ENCODE measurements around the gene TTC3.

GRCh38 chr21:37159949-37160348 lies 86.9 kb downstream of the TTC3 start:
- TF ChIP-seq CTCF (conservative IDR thresholded peaks at IDR 0.05) (no peak), ZFX (IDR thresholded peaks at IDR 0.05) (no peak)

Data from C4-2B (cell line).